T-cell (primary cell): ENCODE data around the gene CST11. TPM values are rescaled to one million over a fixed set of nuclear protein-coding genes. Genes with fewer than 3 reads are reported as not detected.

Source experiments
- ATAC-seq, 4 experiments: fragments of 200-7000 bp in 3 of 4; fragments of 150-1000 bp in 1 of 4; cut with Tn5 transposase; replicated peaks in 1 of 4; 1 replicate in 3 of 4; 2 replicates in 1 of 4; pipeline ENCODE4 v1.10.0; 2021; ENCODE audit warnings: moderate library complexity in 3 of 4, mild to moderate bottlenecking in 2 of 4, moderate number of reproducible peaks in 1 of 4
- CTCF ChIA-PET, 2 donors: fragments of 300-600 bp; sonication (Branson Sonifier 250); formaldehyde crosslinking; loops; one replicate each; lab custom pipeline; 2022; ENCODE audit warnings: antibody characterized with exemption in 2 of 2; lab: Charles Lee
- POLR2A ChIA-PET, 2 donors: fragments of 300-600 bp; sonication (Branson Sonifier 250); formaldehyde crosslinking; loops; one replicate each; lab custom pipeline; 2022; ENCODE audit warnings: antibody characterized with exemption in 2 of 2; lab: Charles Lee
- DNase-seq, 35 experiments: peaks; one replicate each; pipeline versions ENCODE4 v3.0.0 to v3.0.0-alpha.2; 2013 to 2023
- H3K27ac ChIP-seq: one replicate; pipeline ENCODE4 v1.5.1; 2013; ENCODE audit warnings: low read length
- H3K27me3 ChIP-seq, 2 experiments: replicated peaks in 1 of 2; 1 replicate in 1 of 2; 2 replicates in 1 of 2; pipeline versions ENCODE4 v1.6.1 to v1.7.0; 2013; ENCODE audit warnings: low read length in 1 of 2, mixed read lengths in 1 of 2; ENCODE audit not compliant: control insufficient read depth in 2 of 2, insufficient read depth in 2 of 2; ENCODE audit errors: extremely low read depth in 1 of 2
- H3K36me3 ChIP-seq, 2 donors: 1 replicate in 1 of 2; 2 replicates in 1 of 2; pipeline versions ENCODE4 v1.6.1 to v1.7.0; 2013; ENCODE audit warnings: low read length in 1 of 2; ENCODE audit not compliant: control insufficient read depth in 2 of 2, insufficient read depth in 1 of 2; ENCODE audit errors: extremely low read depth in 1 of 2
- H3K4me1 ChIP-seq, 2 experiments: 1 replicate in 1 of 2; 2 replicates in 1 of 2; pipeline versions ENCODE4 v1.6.1 to v1.7.0; 2013; ENCODE audit warnings: low read length in 2 of 2, mixed read lengths in 1 of 2; ENCODE audit not compliant: insufficient read depth in 2 of 2, control insufficient read depth in 1 of 2; ENCODE audit errors: extremely low read depth in 1 of 2
- H3K4me3 ChIP-seq, 2 donors: 1 replicate in 1 of 2; 2 replicates in 1 of 2; pipeline versions ENCODE4 v1.5.1 to v1.7.0; 2013; ENCODE audit warnings: mild to moderate bottlenecking in 2 of 2, low read length in 1 of 2, moderate library complexity in 1 of 2; ENCODE audit not compliant: control insufficient read depth in 1 of 2; ENCODE audit errors: extremely low read depth in 1 of 2
- H3K9me3 ChIP-seq: 2 replicates; pipeline ENCODE4 v1.7.0; 2013
- H3K27ac Mint-ChIP-seq, 2 donors: one replicate each; pipeline ENCODE4 v1.8.0; 2020 to 2021; ENCODE audit warnings: mild to moderate bottlenecking in 2 of 2, mixed read lengths in 2 of 2
- H3K27me3 Mint-ChIP-seq, 2 donors: one replicate each; pipeline ENCODE4 v1.8.0; 2021 to 2022; ENCODE audit warnings: mixed read lengths in 2 of 2
- H3K36me3 Mint-ChIP-seq: one replicate; pipeline ENCODE4 v1.8.0; 2021; ENCODE audit warnings: mixed read lengths
- H3K4me1 Mint-ChIP-seq, 3 donors: one replicate each; pipeline ENCODE4 v1.8.0; 2020 to 2022; ENCODE audit warnings: mixed read lengths in 3 of 3, mild to moderate bottlenecking in 1 of 3
- H3K4me3 Mint-ChIP-seq, 3 donors: one replicate each; pipeline ENCODE4 v1.8.0; 2020 to 2022; ENCODE audit warnings: mild to moderate bottlenecking in 3 of 3, mixed read lengths in 3 of 3, moderate library complexity in 3 of 3
- H3K9me3 Mint-ChIP-seq, 3 donors: one replicate each; pipeline ENCODE4 v1.8.0; 2020 to 2022; ENCODE audit warnings: mixed read lengths in 3 of 3
- WGBS: methylation state at CpG from one replicate; pipeline ENCODE4 v1.1.5; 2013; ENCODE audit warnings: missing lambda C conversion rate; ENCODE audit not compliant: insufficient coverage; 5-methylcytosine and 5-hydroxymethylcytosine counted together
- total RNA-seq, 35 experiments: library from RNA in 6 of 35; stranded (reverse) in 6 of 35; fragments of 120-200 nt in 1 of 35; gene quantifications; one replicate each; pipeline versions ENCODE4 v1.2.1 to v1.2.4 and lab custom pipeline; 2013 to 2026

CST11 gene
- total RNA-seq, 5 donors from 2014 or later (not counting 1 experiment from before 2014, with no cell fraction given), result not detected

GRCh38 chr20:23408957-23409356, 43.7 kb downstream of the CST11 start:
- H3K9me3 Mint-ChIP-seq, result no peaks in the 10 kb centered on the region
- H3K4me3 ChIP-seq, result no peak overlapping the region
- DNase-seq (no peak), ATAC-seq (no peak)
- ChIA-PET CTCF (interaction anchor here in 1 of 2 donors (1.5 kb wide), 1 partner anchor 59 kb away, joined by 3 read pairs; no protein-coding TSS in a partner anchor), POLR2A (no interaction called here)
- H3K27ac ChIP-seq, result no peak overlapping the region
- H3K9me3 ChIP-seq, result no peaks in the 10 kb centered on the region
- H3K4me1 ChIP-seq, result peaks cover 3 to 5% of the 10 kb centered on the region in 2 experiments
- H3K27me3 ChIP-seq, result no peaks in the 10 kb centered on the region
- no peaks in the 10 kb centered on the region for H3K36me3 ChIP-seq
- peaks cover 54 to 62% (median 57%) of the 10 kb centered on the region in 3 donors for H3K4me1 Mint-ChIP-seq
- no peaks in the 10 kb centered on the region for H3K27me3 Mint-ChIP-seq
- H3K36me3 Mint-ChIP-seq, result no peaks in the 10 kb centered on the region
- no peak overlapping the region for H3K27ac Mint-ChIP-seq
- H3K4me3 Mint-ChIP-seq, result no peak overlapping the region
- WGBS, result no CpG with 5 or more reads among the region's 2 CpGs

- no peak overlapping the region for H3K27ac ChIP-seq
- no CpG with 5 or more reads among the region's 2 CpGs for whole genome bisulfite sequencing
- POLR2A ChIA-PET, result interaction anchor here in 1 of 2 donors (0.6 kb wide), 1 partner anchor 13 kb away, joined by 8 read pairs; no protein-coding TSS in a partner anchor
- ATAC-seq (peak in 1 of 4 experiments; percentile 100), DNase-seq (peak in 24 of 35 experiments; percentile 1 to 56 (median 24))
- CTCF ChIA-PET, result no interaction called here
- H3K27me3 ChIP-seq, result no peaks in the 10 kb centered on the region
- Mint-ChIP-seq H3K4me3 (no peak overlapping the region), H3K27me3 (no peaks in the 10 kb centered on the region), H3K9me3 (no peaks in the 10 kb centered on the region), H3K36me3 (peaks cover 3% of the 10 kb centered on the region), H3K4me1 (peaks cover 46 to 54% (median 50%) of the 10 kb centered on the region in 3 donors), H3K27ac (no peak overlapping the region)
- no peak overlapping the region for H3K4me3 ChIP-seq
- H3K4me1 ChIP-seq, result peaks cover 3 to 5% of the 10 kb centered on the region in 2 experiments
- H3K36me3 ChIP-seq, result no peaks in the 10 kb centered on the region
- H3K9me3 ChIP-seq, result no peaks in the 10 kb centered on the region
Measured at GRCh38 chr20:23407781-23408464, 44.8 kb downstream of the CST11 start.

- H3K4me1 ChIP-seq, result peaks cover 3 to 5% of the 10 kb centered on the region in 2 experiments
- ATAC-seq, result no peak
- CTCF ChIA-PET, result interaction anchor here in 1 of 2 donors (1.0 kb wide), 1 partner anchor 16 kb away, joined by 3 read pairs; no protein-coding TSS in a partner anchor
- peaks cover 41 to 50% (median 44%) of the 10 kb centered on the region in 3 donors for H3K4me1 Mint-ChIP-seq
- H3K9me3 Mint-ChIP-seq, result no peaks in the 10 kb centered on the region
- H3K27ac Mint-ChIP-seq, result no peak overlapping the region
- H3K9me3 ChIP-seq, result no peaks in the 10 kb centered on the region
- H3K36me3 ChIP-seq, result peaks cover 0 to 9% of the 10 kb centered on the region in 2 donors
- no peaks in the 10 kb centered on the region for H3K27me3 ChIP-seq
- no peaks in the 10 kb centered on the region for H3K27me3 Mint-ChIP-seq
- DNase-seq, result no peak
- POLR2A ChIA-PET, result interaction anchor here in 1 of 2 donors (0.8 to 1.5 kb wide), 2 partner anchors 37 to 68 kb away, joined by 3 read pairs; no protein-coding TSS in a partner anchor
- H3K27ac ChIP-seq, result no peak overlapping the region
- WGBS, result no CpG with 5 or more reads among the region's 1 CpG
- H3K4me3 Mint-ChIP-seq, result no peak overlapping the region
- H3K4me3 ChIP-seq, result no peak overlapping the region
- H3K36me3 Mint-ChIP-seq, result peaks cover 5% of the 10 kb centered on the region
Measured at GRCh38 chr20:23406880-23407279, 45.8 kb downstream of the CST11 start.

- Histone ChIP-seq H3K36me3 (peaks cover 0 to 14% of the 10 kb centered on the region in 2 donors), H3K27me3 (no peaks in the 10 kb centered on the region), H3K4me1 (peaks cover 3 to 10% of the 10 kb centered on the region in 2 experiments), H3K27ac (no peak overlapping the region), H3K9me3 (no peaks in the 10 kb centered on the region), H3K4me3 (no peak overlapping the region)
- H3K27me3 Mint-ChIP-seq, result no peaks in the 10 kb centered on the region
- ChIA-PET POLR2A (no interaction called here), CTCF (interaction anchor here in 1 of 2 donors (0.7 kb wide), 1 partner anchor 38 kb away, joined by 5 read pairs; no protein-coding TSS in a partner anchor)
- peaks cover 14% of the 10 kb centered on the region for H3K36me3 Mint-ChIP-seq
- peaks cover 29 to 43% (median 39%) of the 10 kb centered on the region in 3 donors for H3K4me1 Mint-ChIP-seq
- 46% methylated on average over 1 of the region's 3 CpGs for WGBS
- H3K9me3 Mint-ChIP-seq, result no peaks in the 10 kb centered on the region
- no peak for DNase-seq
- no peak overlapping the region for H3K27ac Mint-ChIP-seq
- no peak overlapping the region for H3K4me3 Mint-ChIP-seq
- ATAC-seq, result no peak
Measured at GRCh38 chr20:23404196-23404595, 48.5 kb downstream of the CST11 start.

- no peak overlapping the region for H3K27ac Mint-ChIP-seq
- H3K4me3 Mint-ChIP-seq, result no peak overlapping the region
- peaks cover 29 to 48% (median 39%) of the 10 kb centered on the region in 3 donors for H3K4me1 Mint-ChIP-seq
- Histone ChIP-seq H3K36me3 (peaks cover 0 to 14% of the 10 kb centered on the region in 2 donors), H3K4me3 (no peak overlapping the region), H3K9me3 (no peaks in the 10 kb centered on the region), H3K27me3 (no peaks in the 10 kb centered on the region), H3K4me1 (peaks cover 3 to 8% of the 10 kb centered on the region in 2 experiments), H3K27ac (no peak overlapping the region)
- peaks cover 18% of the 10 kb centered on the region for H3K36me3 Mint-ChIP-seq
- ChIA-PET CTCF (interaction anchor here in 1 of 2 donors (0.7 kb wide), 1 partner anchor 39 kb away, joined by 5 read pairs; no protein-coding TSS in a partner anchor), POLR2A (no interaction called here)
- no peak for ATAC-seq
- DNase-seq, result no peak
- WGBS, result 96% methylated on average over 3 of the region's 5 CpGs
- no peaks in the 10 kb centered on the region for H3K9me3 Mint-ChIP-seq
- no peaks in the 10 kb centered on the region for H3K27me3 Mint-ChIP-seq
Measured at GRCh38 chr20:23403751-23404150, 48.9 kb downstream of the CST11 start.

GRCh38 chr20:23401051-23401450, 51.6 kb downstream of the CST11 start:
- Histone ChIP-seq H3K27ac (no peak overlapping the region), H3K27me3 (no peaks in the 10 kb centered on the region), H3K4me3 (no peak overlapping the region), H3K4me1 (peaks cover 0 to 5% of the 10 kb centered on the region in 2 experiments), H3K36me3 (peaks cover 0 to 16% of the 10 kb centered on the region in 2 donors), H3K9me3 (no peaks in the 10 kb centered on the region)
- 100% methylated on average over 1 of the region's 5 CpGs for whole genome bisulfite sequencing
- ATAC-seq (no peak), DNase-seq (no peak)
- Mint-ChIP-seq H3K4me1 (peaks cover 19 to 33% (median 30%) of the 10 kb centered on the region in 3 donors), H3K9me3 (no peaks in the 10 kb centered on the region), H3K4me3 (no peak overlapping the region), H3K27ac (no peak overlapping the region), H3K36me3 (peaks cover 25% of the 10 kb centered on the region), H3K27me3 (no peaks in the 10 kb centered on the region)
- ChIA-PET POLR2A (no interaction called here), CTCF (interaction anchor here in 1 of 2 donors (0.9 kb wide), 1 partner anchor 51 kb away, joined by 4 read pairs; no protein-coding TSS in a partner anchor)
